H1 (cell line): ENCODE measurements around the gene HOXB6. TPM values are rescaled to one million over a fixed set of nuclear protein-coding genes. Genes with fewer than 3 reads are reported as not detected.

ENCODE experiments used
- CTCF ChIA-PET: fragments of 300-600 bp; sonication (Branson Sonifier 250); formaldehyde crosslinking; loops from one replicate; lab custom pipeline; 2021; ENCODE audit not compliant: partially characterized antibody; lab: Charles Lee
- POLR2A ChIA-PET: fragments of 300-600 bp; sonication (Branson Sonifier 250); formaldehyde crosslinking; loops from one replicate; lab custom pipeline; 2021; ENCODE audit warnings: inconsistent platforms; ENCODE audit not compliant: partially characterized antibody; lab: Charles Lee
- DNase-seq, 2 experiments: peaks; one replicate each; pipeline versions ENCODE4 v3.0.0 to v3.0.0-alpha.2; 2010 to 2022; ENCODE audit warnings: low spot score in 2 of 2, low read depth in 1 of 2, mixed read lengths in 1 of 2
- FAIRE-seq: peaks from 2 replicates; lab custom pipeline; 2011; peaks lifted over from hg19 to GRCh38; lab: Jason Lieb, UNC
- H2AFZ ChIP-seq: 2 replicates; pipeline ENCODE4 v1.8.1; 2012; ENCODE audit warnings: low read length, inconsistent platforms
- H2AK5ac ChIP-seq: 2 replicates; pipeline ENCODE4 v1.6.1; 2013; ENCODE audit warnings: low read depth, low read length
- H2BK120ac ChIP-seq: replicated peaks from 2 replicates; pipeline ENCODE3; 2013; ENCODE audit warnings: low read depth, low read length, inconsistent platforms
- H2BK12ac ChIP-seq: 2 replicates; pipeline ENCODE4 v1.6.1; 2013; ENCODE audit warnings: low read depth, low read length
- H2BK15ac ChIP-seq: 2 replicates; pipeline ENCODE4 v1.6.1; 2013; ENCODE audit warnings: low read length
- H2BK20ac ChIP-seq: 2 replicates; pipeline ENCODE4 v1.6.1; 2013; ENCODE audit warnings: low read length
- H2BK5ac ChIP-seq: 2 replicates; pipeline ENCODE4 v1.6.1; 2013; ENCODE audit warnings: low read depth, low read length
- H3K14ac ChIP-seq: 2 replicates; pipeline ENCODE4 v1.6.1; 2013; ENCODE audit warnings: inconsistent platforms; ENCODE audit not compliant: insufficient read length
- H3K18ac ChIP-seq: 2 replicates; pipeline ENCODE4 v1.6.1; 2013; ENCODE audit warnings: low read length; ENCODE audit errors: extremely low read depth
- H3K23ac ChIP-seq: 2 replicates; pipeline ENCODE4 v1.6.1; 2013; ENCODE audit warnings: inconsistent platforms; ENCODE audit not compliant: insufficient read length
- H3K23me2 ChIP-seq: 2 replicates; pipeline ENCODE4 v1.6.1; 2013; ENCODE audit warnings: low read depth, low read length
- H3K27ac ChIP-seq: 2 replicates; pipeline ENCODE4 v1.6.1; 2011; ENCODE audit warnings: low read depth, low read length, inconsistent platforms
- H3K27me3 ChIP-seq, 4 experiments: replicated peaks in 1 of 4; 1 replicate in 1 of 4; 2 replicates in 3 of 4; pipeline versions ENCODE4 v1.6.1 to v1.8.1; 2011 to 2013; ENCODE audit warnings: low read length in 3 of 4, mild to moderate bottlenecking in 3 of 4, inconsistent platforms in 2 of 4, mixed read lengths in 2 of 4, moderate library complexity in 1 of 4; ENCODE audit not compliant: control insufficient read depth in 3 of 4, insufficient read depth in 3 of 4; ENCODE audit errors: extremely low read depth in 1 of 4
- H3K36me3 ChIP-seq, 4 experiments: 2 replicates each; pipeline versions ENCODE4 v1.6.1 to v1.8.1; 2011 to 2013; ENCODE audit warnings: mild to moderate bottlenecking in 4 of 4, low read length in 3 of 4, moderate library complexity in 2 of 4, control low read depth in 1 of 4, inconsistent platforms in 1 of 4; ENCODE audit not compliant: insufficient read depth in 4 of 4, control insufficient read depth in 2 of 4
- H3K4ac ChIP-seq: replicated peaks from 2 replicates; pipeline ENCODE3; 2013; ENCODE audit warnings: low read length, low read depth, mixed read lengths, inconsistent platforms; ENCODE audit not compliant: insufficient read length
- H3K4me1 ChIP-seq, 4 experiments: replicated peaks in 1 of 4; 1 replicate in 1 of 4; 2 replicates in 3 of 4; pipeline versions ENCODE4 v1.6.1 to v1.8.1; 2011 to 2013; ENCODE audit warnings: low read length in 3 of 4, inconsistent platforms in 2 of 4, mixed read lengths in 1 of 4; ENCODE audit not compliant: insufficient read depth in 4 of 4, control insufficient read depth in 3 of 4
- H3K4me2 ChIP-seq, 2 experiments: 2 replicates each; pipeline versions ENCODE4 v1.6.1 to v1.8.1; 2011 to 2013; ENCODE audit warnings: low read depth in 2 of 2, low read length in 2 of 2, control low read depth in 1 of 2, inconsistent platforms in 1 of 2, mild to moderate bottlenecking in 1 of 2; ENCODE audit not compliant: insufficient read depth in 1 of 2
- H3K4me3 ChIP-seq, 4 experiments: fragments of 200-600, 300-600 bp in 1 of 4; sonication (generic), shearing (Covaris generic), sonication (Bioruptor Twin) in 1 of 4; 2 replicates each; pipeline versions ENCODE4 v1.5.1 to v1.8.1; 2011 to 2016; ENCODE audit warnings: low read length in 4 of 4, low read depth in 3 of 4, control low read depth in 2 of 4, inconsistent platforms in 2 of 4, mild to moderate bottlenecking in 2 of 4, mixed read lengths in 1 of 4, moderate library complexity in 1 of 4; ENCODE audit not compliant: insufficient read depth in 2 of 4; ENCODE audit errors: extremely low read depth in 1 of 4
- H3K56ac ChIP-seq: replicated peaks from 2 replicates; pipeline ENCODE3; 2013; ENCODE audit warnings: low read depth, mild to moderate bottlenecking, mixed read lengths, low read length, inconsistent platforms; ENCODE audit not compliant: insufficient read length
- H3K79me1 ChIP-seq: 2 replicates; pipeline ENCODE4 v1.6.1; 2013; ENCODE audit warnings: low read depth, low read length, control low read depth
- H3K79me2 ChIP-seq, 2 experiments: 2 replicates each; pipeline versions ENCODE4 v1.6.1 to v1.8.1; 2012 to 2013; ENCODE audit warnings: low read length in 2 of 2, mild to moderate bottlenecking in 2 of 2, inconsistent platforms in 1 of 2; ENCODE audit not compliant: insufficient read depth in 2 of 2, control insufficient read depth in 1 of 2
- H3K9ac ChIP-seq, 4 experiments: replicated peaks in 1 of 4; 1 replicate in 1 of 4; 2 replicates in 3 of 4; pipeline versions ENCODE4 v1.6.1 to v1.8.1; 2011 to 2013; ENCODE audit warnings: low read depth in 3 of 4, low read length in 3 of 4, control low read depth in 2 of 4, mild to moderate bottlenecking in 2 of 4, moderate library complexity in 2 of 4, inconsistent platforms in 1 of 4; ENCODE audit errors: extremely low read depth in 1 of 4
- H3K9me3 ChIP-seq, 2 experiments: 2 replicates each; pipeline versions ENCODE4 v1.6.1 to v1.8.1; 2012 to 2013; ENCODE audit warnings: mild to moderate bottlenecking in 2 of 2, moderate library complexity in 2 of 2, control low read depth in 1 of 2, inconsistent platforms in 1 of 2, low read depth in 1 of 2, low read length in 1 of 2, mixed read lengths in 1 of 2; ENCODE audit not compliant: insufficient read depth in 2 of 2
- H4K20me1 ChIP-seq, 2 experiments: replicated peaks in 1 of 2; 2 replicates each; pipeline versions ENCODE3 to v1.8.1; 2011 to 2013; ENCODE audit warnings: inconsistent platforms in 2 of 2, low read length in 2 of 2, mild to moderate bottlenecking in 1 of 2; ENCODE audit not compliant: insufficient read depth in 2 of 2, control insufficient read depth in 1 of 2
- H4K5ac ChIP-seq: 2 replicates; pipeline ENCODE4 v1.6.1; 2013; ENCODE audit warnings: low read length, low read depth, mixed read lengths, inconsistent platforms; ENCODE audit not compliant: insufficient read length
- H4K8ac ChIP-seq: 2 replicates; pipeline ENCODE4 v1.8.0; 2013; ENCODE audit warnings: mild to moderate bottlenecking, moderate library complexity, low read length, inconsistent platforms; ENCODE audit not compliant: insufficient read depth; ENCODE audit errors: extremely low read depth
- H4K91ac ChIP-seq: replicated peaks from 2 replicates; pipeline ENCODE3; 2013; ENCODE audit warnings: low read length, mixed read lengths, inconsistent platforms; ENCODE audit not compliant: insufficient read length
- EZH2 ChIP-seq: fragments of 200-600 bp; sonication (generic); IDR thresholded peaks from 2 replicates; pipeline ENCODE4 v1.7.1; 2012; ENCODE audit warnings: low read depth, mild to moderate bottlenecking, moderate library complexity, low read length, inconsistent platforms; ENCODE audit not compliant: severe bottlenecking
- SIX5 ChIP-seq: IDR thresholded peaks from 2 replicates; pipeline ENCODE4 v1.6.1; 2011; ENCODE audit warnings: mild to moderate bottlenecking, low read depth, low read length
- SP1 ChIP-seq: IDR thresholded peaks from 2 replicates; pipeline ENCODE4 v1.6.1; 2011; ENCODE audit warnings: low read depth, low read length
- SUZ12 ChIP-seq: fragments of 200-600 bp; sonication (generic); IDR thresholded peaks from 2 replicates; pipeline ENCODE4 v1.6.1; 2012; ENCODE audit warnings: mild to moderate bottlenecking, inconsistent platforms, low read length, moderate library complexity, mixed read lengths
- WGBS, 2 experiments: shearing (Covaris generic) in 1 of 2; methylation state at CpG; one replicate each; pipeline versions ENCODE4 v1.1.6 to v1.1.7; 2013 to 2015; ENCODE audit warnings: low lambda C conversion rate in 2 of 2, mixed read lengths in 2 of 2, inconsistent platforms in 1 of 2, low coverage in 1 of 2, missing lambda C conversion rate in 1 of 2; ENCODE audit not compliant: insufficient replicate concordance in 2 of 2, insufficient coverage in 1 of 2, insufficient read length in 1 of 2; ENCODE audit errors: extremely low coverage in 1 of 2, missing lambda C conversion rate in 1 of 2; 5-methylcytosine and 5-hydroxymethylcytosine counted together
- polyA plus RNA-seq, 7 experiments: library from polyadenylated mRNA; depleted of rRNA in 3 of 7; stranded (reverse) in 5 of 7; unstranded in 2 of 7; fragments of >200 nt in 5 of 7; fragments of 200-250 nt in 2 of 7; gene quantifications; 1 replicate in 5 of 7; 2 replicates in 1 of 7; 4 replicates in 1 of 7; pipeline versions ENCODE4 v1.2.1 to v1.2.3, GENCODE V29; 2011 to 2013; ENCODE audit warnings: missing spikeins in 2 of 7, mixed read lengths in 2 of 7
- total RNA-seq: library from RNA; stranded (reverse); fragmentation: NEBNext Ultra II Directional; extraction: Animal tissue kit (Norgen Biotek cat#: 25700); gene quantifications from 2 replicates; pipeline ENCODE4 v1.2.1, GENCODE V29; 2021

Gene HOXB6
- total and polyA plus RNA-seq, 2 of the 8 experiments (the other 6 are each of a cell fraction or from before 2014, with no cell fraction given) = not detected

DNA sequence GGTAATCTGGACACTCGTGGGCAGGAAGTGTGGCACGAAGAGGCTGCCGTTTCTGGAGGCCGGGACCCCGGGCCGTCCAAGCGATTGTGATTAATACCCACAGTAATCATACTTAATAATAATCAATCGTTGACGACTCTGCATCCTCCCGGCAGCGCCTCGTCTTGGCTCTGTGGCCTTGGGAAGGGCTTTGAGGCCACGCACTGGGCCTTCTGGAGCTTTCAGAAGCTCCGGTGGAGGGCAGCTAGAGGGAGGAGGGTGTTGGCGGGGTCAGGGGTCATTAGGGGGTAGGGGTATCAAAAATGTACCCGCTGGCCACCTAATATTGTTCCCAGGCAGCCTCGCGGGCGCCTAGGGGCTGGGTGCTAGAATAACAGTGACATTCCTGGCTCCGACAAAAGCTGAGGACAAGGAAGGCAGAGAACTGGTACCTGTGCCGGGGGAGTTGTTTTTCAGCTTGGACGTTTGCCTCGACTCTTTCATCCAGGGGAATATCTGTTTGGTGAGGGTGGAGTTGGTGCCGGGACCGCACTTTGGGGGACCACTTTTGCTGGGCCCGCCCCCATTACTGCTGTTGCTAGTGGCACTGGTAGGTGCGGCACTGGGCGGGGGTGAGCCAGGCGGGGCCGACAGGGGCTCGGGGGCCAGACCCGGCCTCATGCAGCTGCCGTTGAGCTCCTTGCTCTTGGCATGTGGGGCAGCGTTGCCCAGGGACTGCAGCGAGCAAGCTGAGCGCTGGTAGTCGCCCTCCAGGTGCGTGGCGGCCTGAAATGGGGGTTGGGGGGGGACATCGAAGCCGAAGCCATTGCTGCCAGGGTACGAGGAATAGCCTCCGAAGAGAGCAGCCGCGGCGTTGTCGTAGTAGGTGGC lies 53.0 kb downstream of the HOXB6 start:
- peak overlapping the region in 1 of 4 experiments; percentile 20; a peak in 1 of 8 replicates for H3K4me3 ChIP-seq
- peak overlapping the region; percentile 46; the same call in 1 of the 2 replicates for H2BK15ac ChIP-seq
- H3K4ac ChIP-seq = no peak overlapping the region
- peaks cover 19 to 23% of the 10 kb centered on the region in 2 experiments for H4K20me1 ChIP-seq
- H2BK5ac ChIP-seq = peak overlapping the region; percentile 35; the same call in 1 of the 2 replicates
- TF ChIP-seq EZH2 (peak; percentile 95), SUZ12 (peak; percentile 97), SP1 (no peak), SIX5 (no peak)
- H2BK12ac ChIP-seq = peak overlapping the region; percentile 94; the same call in 1 of the 2 replicates
- CTCF ChIA-PET = interaction anchor here (0.7 to 6.6 kb wide), 15 partner anchors 9 to 533 kb away, joined by 3 to 53 read pairs (median 3); partner anchors contain the start of genes HOXB3 and HOXB5
- H3K27ac ChIP-seq = no peak overlapping the region
- H4K5ac ChIP-seq = no peak overlapping the region
- DNase-seq = no peak
- no peaks in the 10 kb centered on the region for H3K79me1 ChIP-seq
- peaks cover 7 to 25% (median 10%) of the 10 kb centered on the region in 4 experiments for H3K4me1 ChIP-seq
- H3K9me3 ChIP-seq = no peaks in the 10 kb centered on the region
- no peak overlapping the region for H3K14ac ChIP-seq
- H4K8ac ChIP-seq = no peak overlapping the region
- WGBS, 2 experiments = 11% methylated on average over 47 of the region's 47 CpGs; no CpG with 5 or more reads in 1 of the 2 experiments
- no peaks in the 10 kb centered on the region for H3K79me2 ChIP-seq
- no peak overlapping the region for H2BK120ac ChIP-seq
- no peak overlapping the region for H3K56ac ChIP-seq
- no peak overlapping the region for H3K9ac ChIP-seq
- FAIRE-seq = no peak
- no peak overlapping the region for H3K23ac ChIP-seq
- no peaks in the 10 kb centered on the region; the same call in 1 of the 2 replicates for H3K23me2 ChIP-seq
- no peak overlapping the region for H2AFZ ChIP-seq
- H4K91ac ChIP-seq = no peak overlapping the region
- H2AK5ac ChIP-seq = 0 out of 2 replicates have a peak overlapping the region, but pooled peaks have one; percentile 61
- H3K4me2 ChIP-seq = peak overlapping the region in 1 of 2 experiments; percentile 38; a peak in 3 of 4 replicates
- peaks cover 0 to 3% (median 0%) of the 10 kb centered on the region in 4 experiments; a peak in 1 of 8 replicates for H3K36me3 ChIP-seq
- POLR2A ChIA-PET = no interaction called here
- no peak overlapping the region for H2BK20ac ChIP-seq
- H3K18ac ChIP-seq = no peak overlapping the region
- H3K27me3 ChIP-seq = peaks cover 94 to 100% (median 98%) of the 10 kb centered on the region in 4 experiments
